LNCAP (cell line): ENCODE results near the gene ARAP2.

Source experiments
- CTCF ChIP-seq: fragments of 450-650 bp; IDR thresholded peaks from 2 replicates; pipeline ENCODE4 v1.5.1; 2017; ENCODE audit warnings: mild to moderate bottlenecking

Gene ARAP2

GRCh38 chr4:36244257-36245082 lies at the start of gene ARAP2:
Gene ARAP2 (minus strand): TSS chr4:36244514. CDS start chr4:36229486, 15,028 bp downstream.
- peak; percentile 34; the same call in 1 of the 2 replicates for TF ChIP-seq CTCF

DNA sequence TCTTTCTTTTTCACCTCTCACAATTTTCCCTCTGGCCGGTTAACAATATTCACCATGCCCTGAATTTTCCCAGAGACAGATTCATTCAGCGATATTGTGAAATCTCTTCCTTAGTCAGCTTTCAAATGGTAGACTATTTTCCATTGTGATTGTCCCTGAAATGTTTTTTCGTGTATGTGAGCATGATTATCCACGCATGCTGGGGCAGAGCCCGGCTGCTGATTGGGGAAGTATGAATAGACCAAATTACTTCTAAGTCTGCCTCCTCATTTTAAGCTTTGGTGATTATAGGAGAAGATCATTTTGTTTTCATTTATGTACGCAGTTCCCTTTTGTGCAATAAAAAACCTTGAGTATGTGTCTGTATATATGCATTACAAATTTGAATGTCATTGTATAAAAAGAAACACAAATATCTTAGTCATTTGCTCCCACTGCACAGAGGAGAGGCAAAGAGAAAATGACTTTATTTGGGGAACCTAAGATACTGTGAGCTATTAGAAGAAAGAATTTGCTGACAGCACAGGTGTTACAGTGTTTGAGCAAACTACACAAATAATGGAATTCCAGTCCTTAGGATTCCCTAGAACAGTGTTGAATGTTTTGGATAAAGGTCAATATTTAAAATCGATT lies 48.4 kb upstream of the ARAP2 start:
- no peak for TF ChIP-seq CTCF

- TF ChIP-seq CTCF, result no peak
Observed at GRCh38 chr4:36290641-36291040, 46.3 kb upstream of the ARAP2 start.

DNA sequence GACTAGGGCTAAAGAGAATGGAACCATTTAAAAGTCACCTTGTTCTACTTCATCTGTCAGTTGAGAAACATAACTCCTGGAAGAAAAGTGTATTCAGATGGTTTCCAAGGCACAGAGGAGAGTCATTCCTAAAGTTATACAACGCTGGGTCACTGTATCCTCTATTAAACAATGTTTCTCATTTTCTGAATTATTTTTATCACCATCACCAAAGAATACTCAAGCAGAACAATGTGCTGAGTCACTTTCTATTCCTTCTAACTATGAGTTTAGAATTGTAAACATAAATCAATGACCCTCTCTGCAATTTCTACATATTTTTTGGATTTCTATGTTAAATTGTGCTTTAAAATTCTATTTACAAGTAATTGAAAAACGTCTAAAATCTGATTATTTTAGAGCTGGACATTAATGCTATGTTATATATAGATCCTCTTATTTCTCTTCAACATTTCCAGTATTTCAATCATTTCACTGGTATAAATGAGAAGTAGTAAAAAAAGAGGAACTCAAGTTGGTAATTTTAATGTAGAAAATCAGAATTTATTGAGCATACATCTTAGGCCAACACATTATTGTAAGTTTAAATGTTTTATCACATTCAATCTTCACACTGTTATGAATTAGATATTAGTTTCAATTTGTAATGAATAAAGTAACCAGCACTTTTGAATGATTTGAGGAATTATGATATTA lies 44.6 kb upstream of the ARAP2 start:
- no peak for TF ChIP-seq CTCF

- TF ChIP-seq CTCF, result no peak
Observed at GRCh38 chr4:36286481-36286871, 42.2 kb upstream of the ARAP2 start.

- no peak for TF ChIP-seq CTCF
Observed at GRCh38 chr4:36285784-36286480, 41.6 kb upstream of the ARAP2 start.

GRCh38 chr4:36283912-36284465 lies 39.7 kb upstream of the ARAP2 start:
- no peak for TF ChIP-seq CTCF
